Right lobe of liver (tissue), 6 donors: Measurements from ENCODE around the gene RSPH3. TPM values are rescaled to one million over a fixed set of nuclear protein-coding genes. Genes with fewer than 3 reads are reported as not detected.
A peak's percentile ranks its signal among the peaks of the same experiment; 100 is the strongest.

ENCODE experiments used
- ATAC-seq, 4 donors: fragments of 200-7000 bp; cut with Tn5 transposase; one replicate each; pipeline ENCODE4 v1.9.1; 2020; ENCODE audit warnings: mild to moderate bottlenecking in 4 of 4, moderate library complexity in 4 of 4
- DNase-seq, 3 donors: peaks; one replicate each; pipeline ENCODE4 v3.0.0-alpha.2; 2020
- H3K27ac ChIP-seq, 3 donors: fragments of 200-600 bp; one replicate each; pipeline ENCODE4 v1.8.0; 2022
- H3K27me3 ChIP-seq, 2 donors: fragments of 200-600 bp; one replicate each; pipeline ENCODE4 v1.8.0; 2022
- H3K36me3 ChIP-seq, 4 donors: fragments of 200-600 bp; sonication (generic) in 1 of 4; one replicate each; pipeline versions ENCODE4 v1.5.1 to v1.8.0; 2017 to 2022; ENCODE audit warnings: control low read depth in 1 of 4
- H3K4me1 ChIP-seq, 4 donors: fragments of 200-600 bp; sonication (generic) in 1 of 4; one replicate each; pipeline versions ENCODE4 v1.5.1 to v1.8.0; 2017 to 2022; ENCODE audit warnings: control low read depth in 1 of 4
- H3K4me3 ChIP-seq, 3 donors: fragments of 200-600 bp; one replicate each; pipeline ENCODE4 v1.8.0; 2022
- H3K9me3 ChIP-seq, 4 donors: fragments of 200-600 bp; sonication (generic) in 1 of 4; one replicate each; pipeline versions ENCODE4 v1.5.1 to v1.8.0; 2017 to 2022; ENCODE audit warnings: control low read depth in 1 of 4
- CTCF ChIP-seq, 4 donors: fragments of 200-600 bp in 3 of 4; fragments of 450-650 bp in 1 of 4; IDR thresholded peaks; one replicate each; pipeline versions ENCODE4 v1.5.1 to v1.8.0; 2016 to 2022; ENCODE audit warnings: antibody characterized with exemption in 4 of 4, mild to moderate bottlenecking in 2 of 4
- POLR2A ChIP-seq: fragments of 450-650 bp; IDR thresholded peaks from one replicate; pipeline ENCODE4 v1.6.1; 2017; ENCODE audit warnings: antibody characterized with exemption, mild to moderate bottlenecking
- WGBS: methylation state at CpG from one replicate; pipeline ENCODE4 v1.1.6; 2018; ENCODE audit warnings: low coverage, low lambda C conversion rate; ENCODE audit not compliant: insufficient coverage; ENCODE audit errors: missing lambda C conversion rate; 5-methylcytosine and 5-hydroxymethylcytosine counted together
- intact Hi-C, 2 donors: fragments of 100-400 bp; cut with DNase I; formaldehyde crosslinking; loops; one replicate each; pipeline versions ENCODE4 v1.11.2 to v1.14.1; 2022
- total RNA-seq, 6 experiments: library from RNA; depleted of rRNA in 2 of 6; stranded (reverse); fragments of >200 nt in 2 of 6; fragmentation: NEBNext Ultra II Directional in 3 of 6; extraction: Animal tissue kit (Norgen Biotek cat#: 25700) in 3 of 6; gene quantifications; one replicate each; pipeline versions ENCODE4 v1.1.0 to v1.2.4, GENCODE V29; 2016 to 2023
- donor health status: DM: no; HTN: yes; CAD: no.
- donor health status: DM: no; HTN: no; CAD: no.
- donor health status: DM: no; HTN: no; CAD: no.
- donor health status: DM: no; HTN: yes; CAD: no.
- donor health status: DM: no; HTN: yes; CAD: no.

The RSPH3 gene
- total RNA-seq, 6 experiments from 2014 or later, result 3.1 to 6.5 (median 3.6) TPM

GRCh38 chr6:159037756-159038290 lies 37.8 kb upstream of the RSPH3 start:
- H3K27me3 ChIP-seq, result no peaks in the 10 kb centered on the region
- TF ChIP-seq CTCF (IDR thresholded peaks at IDR 0.05), result no peak
- TF ChIP-seq POLR2A, result no peak
- no peak overlapping the region for H3K27ac ChIP-seq
- H3K4me1 ChIP-seq, result peaks cover 0 to 12% (median 2%) of the 10 kb centered on the region in 4 donors
- H3K4me3 ChIP-seq, result no peak overlapping the region
- 44% methylated on average over 5 of the region's 5 CpGs for WGBS
- intact Hi-C loops, result no loop called here
- DNase-seq (no peak), ATAC-seq (no peak)
- peaks cover 0 to 4% (median 0%) of the 10 kb centered on the region in 4 donors for H3K36me3 ChIP-seq
- no peaks in the 10 kb centered on the region for H3K9me3 ChIP-seq

DNA sequence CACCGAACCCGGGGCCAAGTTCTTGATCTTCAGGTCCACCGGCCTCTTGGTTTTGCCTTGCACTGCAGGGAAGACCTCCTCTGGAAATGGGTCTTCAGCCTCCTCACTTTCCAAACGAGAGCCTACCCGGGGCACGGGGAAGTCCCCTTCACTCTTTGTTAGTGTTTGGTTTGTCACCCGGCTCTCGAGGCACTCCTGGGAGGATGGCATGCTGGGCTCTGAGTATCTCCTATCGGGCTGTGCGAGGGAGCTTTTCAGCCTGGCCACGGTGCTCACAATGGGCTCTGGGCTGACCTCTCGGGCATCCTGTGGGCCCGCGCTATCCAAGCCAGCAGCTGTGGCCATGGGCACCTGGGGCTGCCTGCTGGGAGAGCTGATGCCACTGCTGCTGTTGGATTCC lies 36.7 kb upstream of the RSPH3 start:
- ATAC-seq (peak in 1 of 4 donors; percentile 11), DNase-seq (no peak)
- intact Hi-C loops, result no loop called here

DNA sequence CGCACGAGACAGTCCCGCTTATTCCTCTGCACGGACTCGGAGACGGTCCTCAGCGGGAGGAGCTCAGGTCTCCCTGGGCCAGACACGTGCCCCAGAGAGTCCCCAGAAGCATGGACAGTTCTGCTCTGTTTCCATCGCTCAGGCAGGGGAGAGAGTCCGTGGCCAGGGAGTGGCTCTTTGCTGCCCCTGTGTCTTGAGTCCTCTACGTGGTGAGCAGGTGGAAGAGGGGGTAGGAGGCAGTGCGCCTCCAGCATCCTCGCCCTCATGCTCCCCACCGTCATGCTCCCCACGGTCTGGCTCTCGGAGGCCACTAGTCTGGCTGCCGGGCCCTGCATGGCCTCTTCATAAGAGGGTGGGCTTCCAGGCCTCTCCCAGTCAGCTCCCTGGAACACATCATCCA lies 35.9 kb upstream of the RSPH3 start:
- Histone ChIP-seq H3K27me3 (no peaks in the 10 kb centered on the region), H3K27ac (no peak overlapping the region), H3K4me1 (peaks cover 0 to 6% (median 0%) of the 10 kb centered on the region in 4 donors), H3K4me3 (no peak overlapping the region), H3K36me3 (peaks cover 0 to 4% (median 0%) of the 10 kb centered on the region in 4 donors), H3K9me3 (no peaks in the 10 kb centered on the region)
- intact Hi-C loops, result no loop called here
- TF ChIP-seq CTCF (IDR thresholded peaks at IDR 0.05), result no peak
- no peak for TF ChIP-seq POLR2A
- peak in 1 of 4 donors; percentile 18 for ATAC-seq
- no peak for DNase-seq
- WGBS, result 73% methylated on average over 3 of the region's 17 CpGs

More for the DNA sequence above, 36.7 kb upstream of the RSPH3 start:
- Histone ChIP-seq H3K27me3 (no peaks in the 10 kb centered on the region), H3K4me1 (peaks cover 0 to 6% (median 0%) of the 10 kb centered on the region in 4 donors), H3K9me3 (no peaks in the 10 kb centered on the region), H3K4me3 (no peak overlapping the region), H3K36me3 (peaks cover 0 to 4% (median 0%) of the 10 kb centered on the region in 4 donors), H3K27ac (no peak overlapping the region)
- no peak for TF ChIP-seq CTCF (IDR thresholded peaks at IDR 0.05)
- WGBS, result 80% methylated on average over 6 of the region's 14 CpGs

DNA sequence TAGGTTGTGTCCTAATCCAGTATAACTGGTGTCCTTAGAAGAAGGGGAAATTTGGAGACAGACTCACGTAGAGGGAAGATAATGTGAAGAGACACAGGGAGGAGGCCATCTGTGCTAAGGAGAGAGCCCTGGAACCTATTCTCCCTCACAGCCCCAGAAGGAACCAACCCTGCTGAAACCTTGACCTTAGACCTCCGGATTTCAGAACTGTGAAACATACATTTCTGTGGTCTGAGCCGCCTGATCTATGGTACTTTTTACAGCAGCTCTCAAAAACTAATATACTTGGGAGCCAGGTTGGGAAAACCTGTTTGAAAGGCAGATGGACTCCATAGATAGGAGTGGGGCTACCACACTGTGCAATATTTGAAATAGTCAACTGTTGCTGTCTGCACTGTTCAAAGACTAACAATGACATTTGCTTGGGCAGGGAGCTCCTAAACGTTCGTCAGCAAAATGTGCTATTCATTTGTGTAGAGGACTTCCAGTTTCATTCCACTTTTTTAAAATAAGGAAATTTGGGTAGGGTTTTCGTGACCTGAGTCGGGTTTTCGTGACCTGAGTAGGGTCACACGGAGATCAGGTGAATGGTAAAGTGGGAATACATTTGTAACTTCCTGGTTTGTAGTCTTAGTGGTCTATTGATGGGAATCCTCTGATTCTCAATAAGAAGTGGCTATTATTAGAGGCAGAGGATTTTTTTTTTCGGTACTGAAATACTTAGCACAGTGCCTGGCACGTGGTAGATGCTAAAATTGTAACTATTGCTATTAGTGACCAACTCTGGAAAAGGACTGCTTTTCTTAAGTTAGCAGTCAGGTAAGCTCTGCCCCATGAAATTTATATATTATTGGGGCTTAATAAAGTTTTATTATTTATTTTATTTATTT lies 33.4 kb upstream of the RSPH3 start:
- no peak for DNase-seq
- Histone ChIP-seq H3K36me3 (peaks cover 0 to 4% (median 0%) of the 10 kb centered on the region in 4 donors), H3K4me3 (no peak overlapping the region), H3K9me3 (no peaks in the 10 kb centered on the region), H3K27ac (no peak overlapping the region), H3K27me3 (no peaks in the 10 kb centered on the region), H3K4me1 (peaks cover 0 to 3% (median 0%) of the 10 kb centered on the region in 4 donors)
- peak in 2 of 4 donors; percentile 28 to 36 for ATAC-seq
- TF ChIP-seq POLR2A (no peak), CTCF (IDR thresholded peaks at IDR 0.05) (no peak)
- intact Hi-C loops, result no loop called here
- WGBS, result 61% methylated on average over 10 of the region's 11 CpGs
